Stimulated activated CD8-positive, alpha-beta memory T cell treated with anti-CD3 and anti-CD28 coated beads, Interleukin-15, amount 100 ng/mL, for 4 hours (primary cell): ENCODE measurements around the gene MUC4.
"Not testable (repeated sequence)": the region's sequence is repeated elsewhere in the genome, so short reads cannot be mapped to it uniquely, and the experiment has no call there.

Experiments used
- DNase-seq, 2 donors: peaks; one replicate each; pipeline ENCODE4 v3.0.0-alpha.2; 2020; ENCODE audit warnings: low read depth in 2 of 2

MUC4 gene

GRCh38 chr3:195717852-195718476 is 93.8 kb downstream of the MUC4 start:
- DNase-seq, result no peak

- no peak for DNase-seq
Measured at GRCh38 chr3:195717416-195717815, 94.3 kb downstream of the MUC4 start.

GRCh38 chr3:195715583-195716266 is 96.0 kb downstream of the MUC4 start:
- no peak for DNase-seq

GRCh38 chr3:195715134-195715533 is 96.6 kb downstream of the MUC4 start:
- DNase-seq, result no peak

GRCh38 chr3:195714380-195715011 is 97.2 kb downstream of the MUC4 start:
- no peak for DNase-seq

GRCh38 chr3:195713150-195713549 is 98.6 kb downstream of the MUC4 start:
- DNase-seq, result not testable (repeated sequence)

- not testable (repeated sequence) for DNase-seq
Measured at GRCh38 chr3:195712535-195712910, 99.2 kb downstream of the MUC4 start.

GRCh38 chr3:195711813-195712534 is 99.8 kb downstream of the MUC4 start:
- DNase-seq, result no peak

GRCh38 chr3:195711091-195711812 is 100.5 kb downstream of the MUC4 start:
- DNase-seq, result not testable (repeated sequence)

GRCh38 chr3:195710126-195710905 is 101.4 kb downstream of the MUC4 start:
- DNase-seq, result not testable (repeated sequence)

GRCh38 chr3:195709676-195710085 is 102.0 kb downstream of the MUC4 start:
- no peak for DNase-seq

- DNase-seq, result no peak
Measured at GRCh38 chr3:195708626-195709481, 102.9 kb downstream of the MUC4 start.

GRCh38 chr3:195708061-195708460 is 103.7 kb downstream of the MUC4 start:
- DNase-seq, result no peak

GRCh38 chr3:195705081-195705991 is 106.4 kb downstream of the MUC4 start:
- no peak for DNase-seq

GRCh38 chr3:195704433-195704999 is 107.2 kb downstream of the MUC4 start:
- DNase-seq, result no peak

- no peak for DNase-seq
Measured at GRCh38 chr3:195703776-195704175, 108.0 kb downstream of the MUC4 start.

- no peak for DNase-seq
Measured at GRCh38 chr3:195701042-195701915, 110.5 kb downstream of the MUC4 start.

- no peak for DNase-seq
Measured at GRCh38 chr3:195700319-195700718, 111.4 kb downstream of the MUC4 start.
